Neural progenitor cell (in vitro differentiated cells): ENCODE results near the gene SLC12A6. TPM values are rescaled to one million over a fixed set of nuclear protein-coding genes. Genes with fewer than 3 reads are reported as not detected.

Experiments
- DNase-seq: peaks from one replicate; pipeline ENCODE4 v3.0.0-alpha.2; 2016; ENCODE audit warnings: low spot score
- H2AFZ ChIP-seq: fragments of 200-600 bp; sonication (generic); replicated peaks from 2 replicates; pipeline ENCODE4 v1.6.1; 2016; ENCODE audit warnings: antibody characterized with exemption
- H3F3A ChIP-seq: fragments of 200-600 bp; sonication (generic); 2 replicates; pipeline ENCODE4 v1.6.1; 2016; ENCODE audit warnings: antibody characterized with exemption, low read depth
- H3K27ac ChIP-seq: fragments of 200-600 bp; sonication (generic); 2 replicates; pipeline ENCODE4 v1.5.1; 2016; ENCODE audit warnings: mild to moderate bottlenecking
- H3K27me3 ChIP-seq: fragments of 200-600 bp; sonication (generic); 2 replicates; pipeline ENCODE4 v1.6.1; 2016; ENCODE audit warnings: mild to moderate bottlenecking, moderate library complexity
- H3K36me3 ChIP-seq: fragments of 200-600 bp; sonication (generic); 2 replicates; pipeline ENCODE4 v1.5.1; 2016
- H3K4me1 ChIP-seq: fragments of 200-600 bp; sonication (generic); 2 replicates; pipeline ENCODE4 v1.6.1; 2016; ENCODE audit warnings: mixed run types
- H3K4me2 ChIP-seq: fragments of 200-600 bp; sonication (generic); 2 replicates; pipeline ENCODE4 v1.6.1; 2016
- H3K4me3 ChIP-seq: fragments of 200-600 bp; sonication (generic); 2 replicates; pipeline ENCODE4 v1.5.1; 2016
- H3K79me2 ChIP-seq: fragments of 200-600 bp; sonication (generic); 2 replicates; pipeline ENCODE4 v1.6.1; 2016; ENCODE audit warnings: low read depth
- H3K9ac ChIP-seq: fragments of 200-600 bp; sonication (generic); 2 replicates; pipeline ENCODE4 v1.6.1; 2016
- H3K9me3 ChIP-seq: fragments of 200-600 bp; sonication (generic); 2 replicates; pipeline ENCODE4 v1.5.1; 2016; ENCODE audit warnings: low read depth
- H4K20me1 ChIP-seq: fragments of 200-600 bp; sonication (generic); 2 replicates; pipeline ENCODE4 v1.6.1; 2016; ENCODE audit warnings: low read depth
- H3K27ac Mint-ChIP-seq: 3 replicates; pipeline ENCODE4 v1.8.0; 2021; ENCODE audit warnings: mixed read lengths
- H3K27me3 Mint-ChIP-seq: 2 replicates; pipeline ENCODE4 v1.8.0; 2022; ENCODE audit warnings: low read depth, mild to moderate bottlenecking, inconsistent platforms, moderate library complexity, mixed read lengths; ENCODE audit not compliant: insufficient read depth
- H3K36me3 Mint-ChIP-seq: 3 replicates; pipeline ENCODE4 v1.8.0; 2021; ENCODE audit warnings: mixed read lengths
- H3K4me1 Mint-ChIP-seq: 3 replicates; pipeline ENCODE4 v1.8.0; 2021; ENCODE audit warnings: mixed read lengths
- H3K4me3 Mint-ChIP-seq: 3 replicates; pipeline ENCODE4 v1.8.0; 2021; ENCODE audit warnings: mild to moderate bottlenecking, moderate library complexity, mixed read lengths
- H3K9me3 Mint-ChIP-seq: 3 replicates; pipeline ENCODE4 v1.8.0; 2020; ENCODE audit warnings: mixed read lengths
- EZH2 ChIP-seq: fragments of 200-600 bp; sonication (generic); IDR thresholded peaks from 2 replicates; pipeline ENCODE4 v1.6.1; 2017; ENCODE audit warnings: antibody characterized with exemption, mild to moderate bottlenecking, moderate library complexity
- EZH2phosphoT487 ChIP-seq: fragments of 200-600 bp; sonication (generic); IDR thresholded peaks from 2 replicates; pipeline ENCODE4 v1.6.1; 2017; ENCODE audit warnings: antibody characterized with exemption
- total RNA-seq: library from RNA; depleted of rRNA; stranded (reverse); fragments of >200 nt; gene quantifications from 2 replicates; pipeline ENCODE4 v1.2.3, GENCODE V29; 2015; ENCODE audit warnings: low replicate concordance
- TF ChIP-seq, protein P1 (sequence below): fragments of 200-600 bp; sonication (generic); IDR thresholded peaks from 2 replicates; pipeline ENCODE4 v1.5.1; 2017; ENCODE audit warnings: antibody characterized with exemption, mild to moderate bottlenecking

SLC12A6 gene
- total RNA-seq, 1 donor from 2014 or later: 17.7 TPM

DNA sequence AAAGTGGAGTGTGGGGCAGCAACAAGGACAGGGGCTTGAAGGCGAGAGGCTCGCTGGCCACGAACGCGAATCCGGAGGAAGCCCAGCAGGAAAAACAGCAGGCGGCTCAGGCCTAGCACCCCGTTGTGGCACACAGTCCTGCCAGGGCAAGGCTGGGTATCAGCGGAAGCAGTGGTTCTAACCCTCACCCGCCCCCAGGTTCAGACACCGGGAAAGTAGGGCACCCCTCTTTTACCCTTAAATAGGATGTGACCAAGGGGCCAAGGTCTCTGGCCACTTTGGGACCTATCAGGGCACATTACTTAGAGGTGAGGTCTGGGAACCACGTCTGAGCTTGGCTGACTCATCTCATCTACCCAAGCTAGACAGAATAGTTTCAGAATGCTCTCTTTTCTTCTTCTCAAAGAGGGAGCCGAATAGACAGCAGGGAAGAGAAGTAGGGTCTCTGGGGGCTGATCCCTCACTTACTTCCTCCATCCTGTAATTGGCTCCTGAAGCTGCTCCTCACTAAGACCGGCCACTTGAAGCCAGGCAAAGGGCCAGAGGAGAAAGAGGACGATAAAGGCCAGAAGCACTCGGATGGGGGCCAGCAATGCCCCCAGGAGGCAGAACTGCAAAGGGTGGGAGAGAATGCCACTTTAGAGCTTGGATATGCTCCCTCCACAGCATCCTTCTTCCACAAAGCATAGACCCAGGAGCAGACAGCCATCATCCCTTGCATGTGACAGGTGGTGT, 27.7 kb upstream of the SLC12A6 start:
- H3K4me3 Mint-ChIP-seq: peak overlapping the region; percentile 97
- Histone ChIP-seq H3K27me3 (no peaks in the 10 kb centered on the region), H3K4me3 (peak overlapping the region; percentile 78), H3K4me1 (peaks cover 15% of the 10 kb centered on the region), H3K36me3 (no peaks in the 10 kb centered on the region), H3K27ac (no peak overlapping the region), H2AFZ (no peak overlapping the region), H3K9me3 (no peaks in the 10 kb centered on the region), H3K9ac (no peak overlapping the region), H4K20me1 (peaks cover 14% of the 10 kb centered on the region), H3K79me2 (peaks cover 24% of the 10 kb centered on the region), H3F3A (peaks cover 19% of the 10 kb centered on the region), H3K4me2 (peak overlapping the region; percentile 85)
- no peaks in the 10 kb centered on the region for H3K9me3 Mint-ChIP-seq
- H3K36me3 Mint-ChIP-seq: peaks cover 9% of the 10 kb centered on the region
- no peak for DNase-seq
- no peak for TF ChIP-seq EZH2phosphoT487
- TF ChIP-seq, protein P1, sequence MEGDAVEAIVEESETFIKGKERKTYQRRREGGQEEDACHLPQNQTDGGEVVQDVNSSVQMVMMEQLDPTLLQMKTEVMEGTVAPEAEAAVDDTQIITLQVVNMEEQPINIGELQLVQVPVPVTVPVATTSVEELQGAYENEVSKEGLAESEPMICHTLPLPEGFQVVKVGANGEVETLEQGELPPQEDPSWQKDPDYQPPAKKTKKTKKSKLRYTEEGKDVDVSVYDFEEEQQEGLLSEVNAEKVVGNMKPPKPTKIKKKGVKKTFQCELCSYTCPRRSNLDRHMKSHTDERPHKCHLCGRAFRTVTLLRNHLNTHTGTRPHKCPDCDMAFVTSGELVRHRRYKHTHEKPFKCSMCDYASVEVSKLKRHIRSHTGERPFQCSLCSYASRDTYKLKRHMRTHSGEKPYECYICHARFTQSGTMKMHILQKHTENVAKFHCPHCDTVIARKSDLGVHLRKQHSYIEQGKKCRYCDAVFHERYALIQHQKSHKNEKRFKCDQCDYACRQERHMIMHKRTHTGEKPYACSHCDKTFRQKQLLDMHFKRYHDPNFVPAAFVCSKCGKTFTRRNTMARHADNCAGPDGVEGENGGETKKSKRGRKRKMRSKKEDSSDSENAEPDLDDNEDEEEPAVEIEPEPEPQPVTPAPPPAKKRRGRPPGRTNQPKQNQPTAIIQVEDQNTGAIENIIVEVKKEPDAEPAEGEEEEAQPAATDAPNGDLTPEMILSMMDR: no peak
- TF ChIP-seq EZH2: no peak
- no peak overlapping the region for H3K27ac Mint-ChIP-seq
- peaks cover 16% of the 10 kb centered on the region for H3K4me1 Mint-ChIP-seq
- peaks cover 4% of the 10 kb centered on the region for H3K27me3 Mint-ChIP-seq

DNA sequence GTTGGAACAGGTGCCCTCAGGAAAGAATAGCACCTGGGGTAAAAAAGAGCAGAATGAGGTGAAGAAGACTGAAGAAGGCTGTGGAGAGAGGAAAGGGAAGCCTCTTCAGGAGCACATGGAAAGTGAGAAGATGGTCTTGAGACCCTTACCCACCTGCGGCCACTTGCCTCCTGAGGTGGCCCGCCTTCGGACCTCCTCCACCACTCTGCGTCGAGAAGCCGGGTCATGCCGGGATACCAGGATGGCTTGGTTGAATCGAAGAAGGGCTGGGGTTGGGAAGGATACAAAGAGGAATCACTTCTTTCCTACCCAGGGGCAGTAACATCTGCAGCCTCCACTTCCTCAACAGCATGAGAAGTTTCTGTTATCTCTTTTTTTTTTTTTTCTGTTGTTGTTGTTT, 26.5 kb upstream of the SLC12A6 start:
- no peak overlapping the region for H3K27ac Mint-ChIP-seq
- Histone ChIP-seq H3K27me3 (no peaks in the 10 kb centered on the region), H2AFZ (no peak overlapping the region), H3K36me3 (no peaks in the 10 kb centered on the region), H4K20me1 (peaks cover 14% of the 10 kb centered on the region), H3K9ac (no peak overlapping the region), H3K79me2 (peaks cover 24% of the 10 kb centered on the region), H3K4me3 (no peak overlapping the region), H3K4me2 (no peak overlapping the region), H3K9me3 (no peaks in the 10 kb centered on the region), H3K27ac (no peak overlapping the region), H3F3A (peaks cover 19% of the 10 kb centered on the region), H3K4me1 (peaks cover 15% of the 10 kb centered on the region)
- H3K27me3 Mint-ChIP-seq: peaks cover 6% of the 10 kb centered on the region
- no peak for DNase-seq
- H3K9me3 Mint-ChIP-seq: no peaks in the 10 kb centered on the region
- peaks cover 16% of the 10 kb centered on the region for H3K4me1 Mint-ChIP-seq
- H3K4me3 Mint-ChIP-seq: no peak overlapping the region
- H3K36me3 Mint-ChIP-seq: peaks cover 11% of the 10 kb centered on the region
- TF ChIP-seq EZH2phosphoT487 (no peak), EZH2 (no peak)
- TF ChIP-seq, protein P1: no peak

DNA sequence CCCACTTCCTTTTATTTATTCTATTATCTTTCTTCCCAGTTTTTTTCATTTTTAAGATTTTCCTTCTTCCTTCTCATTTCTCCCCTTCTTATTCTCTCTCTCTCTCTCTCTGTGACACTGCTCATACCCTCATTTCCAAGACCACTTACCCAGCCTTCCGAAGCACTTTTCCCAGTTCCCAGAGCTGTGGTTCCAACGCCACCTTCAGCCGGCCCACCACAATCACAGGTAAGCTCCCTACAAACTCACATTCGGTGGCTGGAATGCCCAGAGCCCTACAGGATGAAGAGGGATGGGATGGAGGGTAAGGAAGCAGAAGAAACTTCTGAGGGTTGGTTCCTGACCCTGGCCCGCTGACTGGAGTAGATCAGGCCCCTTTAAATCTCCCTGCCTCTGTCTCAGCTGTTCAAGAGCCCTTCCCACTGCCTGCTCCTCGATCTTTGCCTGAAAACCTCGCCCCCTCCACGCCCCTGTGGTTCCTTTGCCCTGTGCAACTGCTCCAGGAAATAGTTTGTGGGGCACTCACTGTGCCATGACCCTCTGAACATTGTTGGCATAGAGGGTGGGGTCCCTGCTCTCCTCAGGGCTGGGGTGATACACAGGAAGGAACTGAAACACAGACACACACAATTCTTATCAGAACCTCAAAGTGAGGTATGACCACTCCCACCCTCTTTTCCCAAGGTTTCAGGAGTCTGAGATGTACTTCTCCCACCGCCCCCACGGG, 24.6 kb upstream of the SLC12A6 start:
- peaks cover 13% of the 10 kb centered on the region for H3K36me3 Mint-ChIP-seq
- Histone ChIP-seq H3K9ac (no peak overlapping the region), H4K20me1 (peaks cover 14% of the 10 kb centered on the region), H3K79me2 (peaks cover 18% of the 10 kb centered on the region), H3K9me3 (no peaks in the 10 kb centered on the region), H3K4me1 (peaks cover 8% of the 10 kb centered on the region), H3K27ac (no peak overlapping the region), H3K27me3 (no peaks in the 10 kb centered on the region), H3K4me3 (no peak overlapping the region), H3F3A (peaks cover 8% of the 10 kb centered on the region), H3K4me2 (no peak overlapping the region), H2AFZ (no peak overlapping the region), H3K36me3 (no peaks in the 10 kb centered on the region)
- H3K27me3 Mint-ChIP-seq: peaks cover 9% of the 10 kb centered on the region
- TF ChIP-seq EZH2phosphoT487: no peak
- TF ChIP-seq, protein P1: no peak
- no peak for TF ChIP-seq EZH2
- no peak overlapping the region for H3K27ac Mint-ChIP-seq
- H3K4me1 Mint-ChIP-seq: peaks cover 9% of the 10 kb centered on the region
- DNase-seq: no peak
- H3K4me3 Mint-ChIP-seq: no peak overlapping the region
- H3K9me3 Mint-ChIP-seq: no peaks in the 10 kb centered on the region
